ENCODE results near the gene MAP4K5. TPM values are rescaled to one million over a fixed set of nuclear protein-coding genes. Genes with fewer than 3 reads are reported as not detected.

The MAP4K5 gene
- polyA plus RNA-seq, 4 donors: 45.2 to 62.3 (median 52.2) TPM

GRCh38 chr14:50373959-50374358 lies 158.4 kb downstream of the MAP4K5 start:
- no peak for DNase-seq (ENCODE audit: low read depth in 4 of 4, low spot score in 2 of 4)

GRCh38 chr14:50371546-50371945 lies 160.8 kb downstream of the MAP4K5 start:
- no peak for DNase-seq (ENCODE audit: low read depth in 4 of 4, low spot score in 2 of 4)

Other genes starting within 250 kb of the MAP4K5 start
- 10 to 100 TPM in 1 of 4 donors, 1 to 10 TPM in 3; 8.8 to 12.9 (median 9.2) TPM for gene L2HGDH, start 220.3 kb downstream of the MAP4K5 start, polyA plus RNA-seq (ENCODE audit: insufficient read length in 4 of 4)
- gene DMAC2L, start 220.2 kb downstream of the MAP4K5 start, polyA plus RNA-seq (ENCODE audit: insufficient read length in 4 of 4): 10 to 100 TPM; 18.0 to 34.9 (median 25.8) TPM
- gene CDKL1, start 135.7 kb downstream of the MAP4K5 start, polyA plus RNA-seq (ENCODE audit: insufficient read length in 4 of 4): 10 to 100 TPM in 1 of 4 donors, 1 to 10 TPM in 3; 6.7 to 15.4 (median 7.6) TPM
- gene ATL1, start 27.6 kb upstream of the MAP4K5 start, polyA plus RNA-seq (ENCODE audit: insufficient read length in 4 of 4): 10 to 100 TPM in 1 of 4 donors, 1 to 10 TPM in 3; 6.8 to 10.1 (median 8.5) TPM
- 10 to 100 TPM; 34.7 to 44.6 (median 39.7) TPM for gene SAV1, start 135.7 kb upstream of the MAP4K5 start, polyA plus RNA-seq (ENCODE audit: insufficient read length in 4 of 4)